Mesenchymal stem cell (in vitro differentiated cells and primary cell): ENCODE results near the gene ZNF654.

Experiments used
- DNase-seq: peaks from one replicate; pipeline ENCODE4 v3.0.0-alpha.2; 2013
- H2AFZ ChIP-seq: one replicate; pipeline ENCODE4 v1.6.1; 2013; ENCODE audit warnings: low read depth, mild to moderate bottlenecking, control low read depth, inconsistent platforms, low read length, moderate library complexity
- H2AK5ac ChIP-seq: 2 replicates; pipeline ENCODE4 v1.6.1; 2013; ENCODE audit warnings: low read length, moderate library complexity, mild to moderate bottlenecking, inconsistent platforms; ENCODE audit not compliant: severe bottlenecking
- H2BK120ac ChIP-seq: one replicate; pipeline ENCODE4 v1.6.1; 2013; ENCODE audit warnings: low read depth, mild to moderate bottlenecking, inconsistent platforms, low read length, moderate library complexity
- H2BK12ac ChIP-seq, 2 experiments: one replicate each; pipeline ENCODE4 v1.6.1; 2013; ENCODE audit warnings: inconsistent platforms in 2 of 2, low read length in 2 of 2, mild to moderate bottlenecking in 2 of 2, moderate library complexity in 2 of 2, control low read depth in 1 of 2
- H2BK15ac ChIP-seq: one replicate; pipeline ENCODE4 v1.6.1; 2013; ENCODE audit warnings: mild to moderate bottlenecking, low read depth, inconsistent platforms; ENCODE audit not compliant: poor library complexity, severe bottlenecking
- H2BK5ac ChIP-seq: 2 replicates; pipeline ENCODE4 v1.6.1; 2013; ENCODE audit warnings: low read depth, mild to moderate bottlenecking, low read length, control low read depth, inconsistent platforms; ENCODE audit not compliant: poor library complexity, severe bottlenecking
- H3K14ac ChIP-seq, 2 experiments: one replicate each; pipeline ENCODE4 v1.6.1; 2013; ENCODE audit warnings: inconsistent platforms in 2 of 2, low read length in 2 of 2, control low read depth in 1 of 2, mild to moderate bottlenecking in 1 of 2, moderate library complexity in 1 of 2
- H3K18ac ChIP-seq, 2 experiments: one replicate each; pipeline ENCODE4 v1.6.1; 2013; ENCODE audit warnings: inconsistent platforms in 2 of 2, low read length in 2 of 2, control low read depth in 1 of 2, low read depth in 1 of 2, mild to moderate bottlenecking in 1 of 2
- H3K23ac ChIP-seq, 2 experiments: one replicate each; pipeline ENCODE4 v1.6.1; 2013; ENCODE audit warnings: inconsistent platforms in 2 of 2, low read length in 2 of 2, mild to moderate bottlenecking in 2 of 2, moderate library complexity in 2 of 2, control low read depth in 1 of 2
- H3K27ac ChIP-seq: 2 replicates; pipeline ENCODE4 v1.5.1; 2013; ENCODE audit warnings: mild to moderate bottlenecking, moderate library complexity, low read length, control low read depth, inconsistent platforms; ENCODE audit not compliant: poor library complexity, severe bottlenecking
- H3K27me3 ChIP-seq, 2 experiments: 2 replicates each; pipeline versions ENCODE4 v1.6.1 to v1.7.0; 2013; ENCODE audit warnings: low read length in 2 of 2, mild to moderate bottlenecking in 2 of 2, moderate library complexity in 2 of 2, control low read depth in 1 of 2, inconsistent platforms in 1 of 2; ENCODE audit not compliant: control insufficient read depth in 1 of 2, insufficient read depth in 1 of 2
- H3K36me3 ChIP-seq, 2 experiments: 2 replicates each; pipeline versions ENCODE4 v1.6.1 to v1.7.0; 2013; ENCODE audit warnings: low read length in 2 of 2, control low read depth in 1 of 2, inconsistent platforms in 1 of 2, low read depth in 1 of 2, mild to moderate bottlenecking in 1 of 2; ENCODE audit not compliant: insufficient read depth in 2 of 2, control insufficient read depth in 1 of 2
- H3K4ac ChIP-seq, 2 experiments: one replicate each; pipeline ENCODE4 v1.6.1; 2013; ENCODE audit warnings: inconsistent platforms in 2 of 2, low read length in 2 of 2, mild to moderate bottlenecking in 2 of 2, moderate library complexity in 2 of 2, control low read depth in 1 of 2, low read depth in 1 of 2
- H3K4me1 ChIP-seq: 2 replicates; pipeline ENCODE4 v1.6.1; 2013; ENCODE audit warnings: low read depth, low read length, control low read depth; ENCODE audit not compliant: control insufficient read depth, insufficient read depth
- H3K4me2 ChIP-seq: 2 replicates; pipeline ENCODE4 v1.6.1; 2013; ENCODE audit warnings: low read length, mild to moderate bottlenecking, inconsistent platforms; ENCODE audit not compliant: poor library complexity, severe bottlenecking
- H3K4me3 ChIP-seq, 2 experiments: 2 replicates each; pipeline versions ENCODE4 v1.5.1 to v1.7.0; 2013; ENCODE audit warnings: low read length in 2 of 2, mild to moderate bottlenecking in 2 of 2, control low read depth in 1 of 2, low read depth in 1 of 2; ENCODE audit not compliant: insufficient read depth in 1 of 2
- H3K79me1 ChIP-seq: replicated peaks from 2 replicates; pipeline ENCODE4 v1.6.1; 2013; ENCODE audit warnings: mild to moderate bottlenecking, control low read depth, low read length, inconsistent platforms; ENCODE audit not compliant: poor library complexity, severe bottlenecking
- H3K9ac ChIP-seq: 2 replicates; pipeline ENCODE4 v1.7.0; 2013; ENCODE audit warnings: mild to moderate bottlenecking, low read length, moderate library complexity
- H3K9me3 ChIP-seq: 2 replicates; pipeline ENCODE4 v1.7.0; 2013; ENCODE audit warnings: mild to moderate bottlenecking, low read length; ENCODE audit not compliant: control insufficient read depth
- H4K8ac ChIP-seq: one replicate; pipeline ENCODE4 v1.6.1; 2013; ENCODE audit warnings: inconsistent platforms, mild to moderate bottlenecking, low read length, moderate library complexity
- H4K91ac ChIP-seq: one replicate; pipeline ENCODE4 v1.6.1; 2013; ENCODE audit warnings: mild to moderate bottlenecking, low read length, inconsistent platforms
- WGBS: methylation state at CpG from one replicate; pipeline ENCODE4 v1.1.7; 2013; ENCODE audit warnings: mixed read lengths; 5-methylcytosine and 5-hydroxymethylcytosine counted together

Gene ZNF654

GRCh38 chr3:88084097-88084501 lies 25.0 kb downstream of the ZNF654 start:
- no peak overlapping the region for H2AK5ac ChIP-seq
- no peak overlapping the region for H2BK15ac ChIP-seq
- H3K4me1 ChIP-seq: no peaks in the 10 kb centered on the region
- no peak overlapping the region for H3K4me3 ChIP-seq
- H4K8ac ChIP-seq: no peak overlapping the region
- H4K91ac ChIP-seq: no peak overlapping the region
- H3K23ac ChIP-seq: no peak overlapping the region
- H2BK120ac ChIP-seq: no peak overlapping the region
- no peak overlapping the region for H2BK12ac ChIP-seq
- no peak overlapping the region for H3K9ac ChIP-seq
- no peak overlapping the region for H3K18ac ChIP-seq
- no peak overlapping the region for H3K27ac ChIP-seq
- no peak overlapping the region for H3K14ac ChIP-seq
- peaks cover 5% of the 10 kb centered on the region for H3K9me3 ChIP-seq
- H3K4ac ChIP-seq: no peak overlapping the region
- H3K36me3 ChIP-seq: peaks cover 0 to 34% of the 10 kb centered on the region in 2 experiments
- no peaks in the 10 kb centered on the region for H3K27me3 ChIP-seq
- no peak for DNase-seq
- 67% methylated on average over 2 of the region's 2 CpGs for WGBS
- no peak overlapping the region for H2BK5ac ChIP-seq
- H3K4me2 ChIP-seq: no peak overlapping the region
- peaks cover 11% of the 10 kb centered on the region for H3K79me1 ChIP-seq
- H2AFZ ChIP-seq: no peak overlapping the region

GRCh38 chr3:88090681-88091080 lies 31.6 kb downstream of the ZNF654 start:
- 67% methylated on average over 3 of the region's 4 CpGs for WGBS
- H3K27me3 ChIP-seq: no peaks in the 10 kb centered on the region

GRCh38 chr3:88092270-88092669 lies 33.2 kb downstream of the ZNF654 start:
- no peak overlapping the region for H4K91ac ChIP-seq
- H2AK5ac ChIP-seq: no peak overlapping the region

More at GRCh38 chr3:88090681-88091080, 31.6 kb downstream of the ZNF654 start:
- peaks cover 0 to 62% of the 10 kb centered on the region in 2 experiments for H3K36me3 ChIP-seq
- no peak overlapping the region for H3K4me2 ChIP-seq
- no peak overlapping the region for H3K18ac ChIP-seq
- H4K8ac ChIP-seq: no peak overlapping the region
- H4K91ac ChIP-seq: no peak overlapping the region
- no peak overlapping the region for H2BK5ac ChIP-seq
- H3K14ac ChIP-seq: no peak overlapping the region
- no peak overlapping the region for H2BK120ac ChIP-seq
- DNase-seq: no peak
- no peak overlapping the region for H3K4ac ChIP-seq
- H2BK12ac ChIP-seq: no peak overlapping the region
- no peak overlapping the region for H2AK5ac ChIP-seq
- no peak overlapping the region for H3K23ac ChIP-seq
- peaks cover 10% of the 10 kb centered on the region for H3K79me1 ChIP-seq
- no peak overlapping the region for H3K27ac ChIP-seq
- H2AFZ ChIP-seq: no peak overlapping the region
- no peaks in the 10 kb centered on the region for H3K9me3 ChIP-seq
- H3K4me3 ChIP-seq: no peak overlapping the region
- H2BK15ac ChIP-seq: no peak overlapping the region
- H3K9ac ChIP-seq: no peak overlapping the region
- H3K4me1 ChIP-seq: no peaks in the 10 kb centered on the region

GRCh38 chr3:88093266-88093665 lies 34.2 kb downstream of the ZNF654 start:
- H3K27ac ChIP-seq: no peak overlapping the region
- 98% methylated on average over 1 of the region's 1 CpG for WGBS
- no peak for DNase-seq
- no peak overlapping the region for H2AK5ac ChIP-seq
- H3K4me2 ChIP-seq: no peak overlapping the region
- H2BK12ac ChIP-seq: no peak overlapping the region
- no peak overlapping the region for H3K4me3 ChIP-seq
- no peaks in the 10 kb centered on the region for H3K4me1 ChIP-seq
- H2BK15ac ChIP-seq: no peak overlapping the region
- H4K8ac ChIP-seq: no peak overlapping the region
- no peak overlapping the region for H3K14ac ChIP-seq
- no peak overlapping the region for H3K23ac ChIP-seq
- H4K91ac ChIP-seq: no peak overlapping the region
- no peak overlapping the region for H3K4ac ChIP-seq
- H3K9ac ChIP-seq: no peak overlapping the region
- no peak overlapping the region for H3K18ac ChIP-seq
- H2BK5ac ChIP-seq: no peak overlapping the region
- H3K9me3 ChIP-seq: no peaks in the 10 kb centered on the region
- no peaks in the 10 kb centered on the region for H3K27me3 ChIP-seq
- peaks cover 13% of the 10 kb centered on the region for H3K79me1 ChIP-seq
- no peak overlapping the region for H2BK120ac ChIP-seq
- peaks cover 0 to 55% of the 10 kb centered on the region in 2 experiments for H3K36me3 ChIP-seq
- H2AFZ ChIP-seq: no peak overlapping the region

More at GRCh38 chr3:88092270-88092669, 33.2 kb downstream of the ZNF654 start:
- Histone ChIP-seq H3K79me1 (peaks cover 13% of the 10 kb centered on the region), H3K4ac (no peak overlapping the region), H3K9me3 (no peaks in the 10 kb centered on the region), H3K27me3 (no peaks in the 10 kb centered on the region), H3K23ac (no peak overlapping the region), H3K9ac (no peak overlapping the region), H2BK5ac (no peak overlapping the region), H2BK15ac (no peak overlapping the region), H3K4me1 (no peaks in the 10 kb centered on the region), H3K27ac (no peak overlapping the region), H3K18ac (no peak overlapping the region), H3K14ac (no peak overlapping the region), H3K4me3 (no peak overlapping the region), H4K8ac (no peak overlapping the region), H3K36me3 (peaks cover 0 to 65% of the 10 kb centered on the region in 2 experiments), H2BK12ac (no peak overlapping the region), H3K4me2 (no peak overlapping the region), H2AFZ (no peak overlapping the region), H2BK120ac (no peak overlapping the region)
- DNase-seq: no peak
